IPS-NIHi11 (cell line): ENCODE data around the gene NFE2L1.

Source experiments
- DNase-seq: peaks from one replicate; pipeline ENCODE4 v3.0.0; 2012; ENCODE audit warnings: mixed read lengths, low spot score

The NFE2L1 gene

GRCh38 chr17:48110761-48111160 is 62.6 kb downstream of the NFE2L1 start:
- DNase-seq, result no peak
